GM23248 (cell line): ENCODE data around the gene SLC25A26.

ENCODE experiments used
- EZH2 ChIP-seq: fragments of 200-600 bp; sonication (generic); IDR thresholded peaks from 2 replicates; pipeline ENCODE4 v1.6.1; 2018; ENCODE audit warnings: antibody characterized with exemption, mild to moderate bottlenecking; ENCODE audit not compliant: insufficient read depth, poor library complexity, severe bottlenecking
- EZH2phosphoT487 ChIP-seq: fragments of 200-600 bp; sonication (generic); IDR thresholded peaks from 2 replicates; pipeline ENCODE4 v1.6.1; 2018; ENCODE audit warnings: antibody characterized with exemption, moderate library complexity, mild to moderate bottlenecking, low read depth; ENCODE audit not compliant: insufficient read depth

- TF ChIP-seq EZH2 = no peak
- TF ChIP-seq EZH2phosphoT487 = no peak
These were observed 22.1 kb downstream of the SLC25A26 start for GRCh38 chr3:66242788-66243464.
